Stromal cell of bone marrow (primary cell): ENCODE measurements around the gene PLEKHA1.

Experiments used
- DNase-seq: peaks from one replicate; pipeline ENCODE4 v3.0.0-alpha.2; 2012; ENCODE audit warnings: low read depth

The PLEKHA1 gene

GRCh38 chr10:122422266-122422989 lies 47.9 kb downstream of the PLEKHA1 start:
- no peak for DNase-seq

- DNase-seq, result no peak
Measured at GRCh38 chr10:122424059-122424458, 49.6 kb downstream of the PLEKHA1 start.

DNA sequence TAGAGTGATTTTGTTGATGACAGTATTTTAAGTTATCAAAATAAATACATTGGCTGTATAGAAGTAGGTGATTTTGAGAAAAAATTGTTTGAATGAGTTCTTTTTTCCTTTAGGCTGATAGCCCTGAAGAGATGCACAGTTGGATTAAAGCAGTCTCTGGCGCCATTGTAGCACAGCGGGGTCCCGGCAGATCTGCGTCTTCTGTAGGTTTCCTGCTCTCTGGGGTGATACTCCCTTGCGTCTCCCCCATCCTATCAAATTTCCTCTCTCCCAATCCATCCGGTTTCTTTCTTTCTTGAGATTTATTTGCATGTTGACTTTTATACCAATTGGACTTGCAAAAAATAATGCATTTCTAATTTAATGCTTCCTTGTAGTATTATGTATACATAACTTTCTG lies 52.3 kb downstream of the PLEKHA1 start:
- DNase-seq, result no peak

DNA sequence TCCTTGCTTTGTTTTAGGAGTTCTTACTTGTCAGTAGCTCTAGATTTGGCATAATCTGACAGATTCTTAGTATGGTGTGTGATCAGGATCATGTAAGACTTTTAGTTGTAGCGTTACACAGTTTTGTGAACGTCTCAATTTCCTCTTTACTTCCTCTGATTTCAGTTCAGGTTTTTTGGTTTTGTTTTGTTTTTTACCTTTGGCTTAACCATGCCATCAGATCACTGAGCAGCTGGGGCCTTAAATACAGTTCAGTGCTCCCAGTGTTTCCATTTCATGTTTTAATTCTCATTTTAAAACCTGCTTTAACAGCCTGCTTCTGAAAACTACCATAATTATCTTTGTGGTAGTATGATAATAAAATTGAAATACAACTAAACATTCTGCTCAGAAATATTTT lies 52.8 kb downstream of the PLEKHA1 start:
- no peak for DNase-seq

DNA sequence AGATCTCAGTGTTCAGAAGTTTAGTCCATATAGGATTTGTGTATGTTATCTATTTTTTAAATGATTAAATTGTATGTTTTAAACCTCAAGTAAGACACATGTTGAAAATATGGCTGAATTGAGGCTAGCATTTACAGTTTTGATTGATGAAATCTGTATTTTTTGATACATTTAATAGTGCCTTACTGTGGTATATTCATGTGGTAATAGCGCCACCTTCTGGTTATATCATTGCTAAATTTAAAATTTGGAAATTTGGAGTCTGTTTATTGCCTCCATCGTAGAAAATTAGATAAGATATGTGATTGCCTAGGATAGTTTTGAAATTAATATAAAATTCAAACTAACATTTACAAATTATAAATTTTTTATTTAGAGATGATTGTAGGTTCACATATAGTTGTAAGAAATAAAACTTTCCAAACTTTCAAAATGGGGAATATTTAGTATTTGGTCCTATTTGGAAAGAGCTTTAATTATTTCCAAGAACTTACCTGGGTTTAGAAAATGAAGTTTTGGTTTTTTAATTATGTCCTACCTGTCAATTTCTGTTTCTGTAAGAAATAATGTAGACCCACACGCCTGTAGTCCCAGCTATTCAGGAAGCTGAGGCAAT lies 60.8 kb downstream of the PLEKHA1 start:
- DNase-seq, result peak; percentile 28

DNA sequence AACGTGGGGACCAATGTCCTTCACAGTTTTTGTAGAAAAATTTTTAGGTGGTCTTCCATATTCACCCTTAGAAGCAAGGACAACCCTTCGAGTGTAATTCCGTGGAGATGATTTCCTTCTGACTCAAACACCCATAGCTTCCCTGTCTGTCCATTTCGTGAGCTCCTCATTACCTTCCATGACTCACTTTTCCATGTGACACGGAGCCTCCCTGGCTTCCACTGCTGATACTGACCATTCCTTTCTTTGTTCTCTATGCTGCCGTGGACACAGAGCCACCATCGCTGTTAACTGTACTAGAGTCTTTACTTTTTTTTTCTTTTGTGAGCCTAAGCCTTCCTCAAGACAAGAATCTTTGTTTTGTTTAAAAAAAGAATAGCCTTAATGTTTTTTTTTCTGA lies 67.5 kb downstream of the PLEKHA1 start:
- DNase-seq, result no peak

GRCh38 chr10:122445469-122445868 lies 71.0 kb downstream of the PLEKHA1 start:
- DNase-seq, result no peak

GRCh38 chr10:122445904-122446303 lies 71.4 kb downstream of the PLEKHA1 start:
- no peak for DNase-seq

GRCh38 chr10:122446668-122447423 lies 72.3 kb downstream of the PLEKHA1 start:
- DNase-seq, result no peak

DNA sequence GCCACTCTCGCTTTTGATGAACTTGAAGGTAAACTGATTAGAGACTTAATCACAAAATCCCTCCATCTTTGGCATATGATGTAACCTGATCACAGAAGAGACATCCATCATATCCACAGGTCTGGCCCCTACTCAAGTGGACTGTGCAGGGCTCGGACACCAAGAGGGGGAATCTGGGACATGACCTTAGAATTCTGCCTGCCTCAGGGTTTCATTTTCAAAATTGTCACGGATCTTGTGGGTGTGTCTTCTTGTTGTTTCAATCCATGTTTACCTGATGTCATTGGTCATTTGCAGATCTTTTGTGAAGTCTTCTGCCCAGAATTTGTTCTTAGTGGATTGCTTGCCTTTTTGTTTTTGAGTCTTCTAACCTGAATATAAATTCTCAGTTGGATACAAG lies 74.1 kb downstream of the PLEKHA1 start:
- no peak for DNase-seq

- DNase-seq, result no peak
Measured at GRCh38 chr10:122449153-122449552, 74.6 kb downstream of the PLEKHA1 start.

DNA sequence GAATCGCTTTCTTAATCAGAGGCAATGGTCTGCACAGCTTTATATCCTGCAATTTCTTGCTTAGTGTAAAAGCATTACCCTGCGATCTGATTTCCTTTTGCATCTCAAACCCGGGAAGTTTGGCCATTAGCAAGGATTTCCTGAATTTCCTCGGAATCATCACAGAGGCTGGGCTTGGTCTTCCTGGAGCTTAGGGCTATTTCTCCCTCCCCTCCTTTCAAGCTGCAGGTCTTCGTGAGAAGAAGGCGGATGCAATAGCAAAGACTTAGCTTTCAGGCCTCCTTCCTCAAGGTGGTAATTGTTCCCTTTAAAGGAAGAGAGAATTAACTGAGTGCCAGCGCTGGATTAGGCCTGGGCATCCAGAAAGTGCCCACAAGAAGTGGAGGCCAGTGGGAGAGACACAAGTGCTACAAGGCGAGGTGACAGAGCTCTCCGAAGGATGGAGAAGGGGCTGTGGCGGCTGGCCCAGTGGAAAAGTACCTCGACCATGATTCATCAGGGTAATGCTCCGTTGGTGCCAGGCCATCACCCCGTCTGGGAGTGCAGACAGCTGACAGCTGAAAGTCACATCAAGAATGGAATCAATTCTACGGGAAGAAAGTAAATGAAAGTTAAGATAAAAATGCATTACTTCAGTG lies 76.0 kb downstream of the PLEKHA1 start:
- DNase-seq, result no peak

DNA sequence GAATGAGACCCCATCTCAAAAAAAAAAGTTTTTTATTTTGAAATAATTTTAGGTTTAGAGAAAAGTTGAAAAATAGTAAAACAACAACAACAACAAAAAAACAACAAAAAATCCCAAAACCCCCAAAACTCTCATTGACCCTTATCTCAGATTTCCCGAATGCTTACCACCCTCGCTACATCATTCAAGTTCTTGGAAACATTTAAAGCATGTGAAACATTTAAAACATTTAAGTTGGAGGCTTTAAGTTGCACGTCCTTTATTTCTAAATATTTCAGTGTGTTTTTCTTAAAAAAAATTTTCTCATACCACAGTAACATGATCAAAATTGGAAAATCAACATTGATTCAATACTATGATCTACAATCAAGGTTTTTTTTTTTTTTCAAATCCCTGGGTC lies 79.6 kb downstream of the PLEKHA1 start:
- no peak for DNase-seq

DNA sequence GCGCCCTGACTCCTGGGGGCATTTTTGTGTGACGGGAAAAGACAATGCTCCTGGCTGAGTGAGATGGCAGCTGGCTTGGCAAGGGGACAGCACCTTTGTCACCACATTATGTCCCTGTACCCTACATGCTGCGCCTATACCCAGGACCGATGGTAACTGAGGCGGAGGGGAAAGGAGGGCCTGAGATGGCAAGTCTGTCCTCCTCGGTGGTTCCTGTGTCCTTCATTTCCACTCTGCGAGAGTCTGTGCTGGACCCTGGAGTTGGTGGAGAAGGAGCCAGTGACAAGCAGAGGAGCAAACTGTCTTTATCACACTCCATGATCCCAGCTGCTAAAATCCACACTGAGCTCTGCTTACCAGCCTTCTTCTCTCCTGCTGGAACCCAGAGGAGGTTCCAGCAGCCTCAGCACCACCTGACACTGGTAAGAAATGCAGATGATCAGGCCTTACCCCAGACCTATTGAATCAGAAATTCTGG lies 80.1 kb downstream of the PLEKHA1 start, which contains the start of gene ARMS2:
Gene ARMS2, plus strand, starts transcription at position 51 of the 478 bp plus-strand sequence. Its CDS starts 75 bp downstream, at position 126.
- no peak for DNase-seq

DNA sequence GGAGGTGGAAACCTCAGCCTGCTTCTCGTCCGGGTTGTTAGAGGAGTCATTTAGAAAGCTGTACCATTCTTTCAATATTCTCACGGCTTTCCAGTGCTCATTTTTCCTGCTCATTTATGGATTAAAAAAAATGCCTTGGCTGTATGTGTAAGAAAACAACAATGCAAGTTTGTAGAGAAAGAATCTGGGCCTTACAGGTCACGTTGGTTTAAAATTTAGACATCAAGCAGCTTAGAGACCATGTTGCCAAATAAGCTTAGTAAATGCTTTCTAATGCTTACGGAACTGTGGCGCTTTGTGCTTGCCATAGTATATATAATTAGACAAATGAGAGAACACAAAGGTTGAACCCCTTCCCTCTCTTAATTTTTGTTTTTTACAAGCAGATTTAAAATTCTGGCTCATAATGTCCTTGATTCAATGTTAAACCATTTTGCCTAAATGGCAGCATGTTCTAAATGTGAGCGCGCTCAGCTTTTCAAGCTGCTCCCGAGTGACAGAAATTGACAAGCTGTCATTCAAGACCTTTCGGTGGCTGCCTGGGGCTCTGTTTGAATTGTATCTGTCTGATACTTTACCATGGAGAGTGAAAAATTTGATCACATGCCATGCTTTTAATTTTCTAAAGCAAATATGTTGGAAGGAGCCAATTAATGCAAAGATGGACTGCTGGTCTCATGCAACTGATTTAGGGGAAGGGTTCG lies 81.0 kb downstream of the PLEKHA1 start:
- DNase-seq, result no peak

DNA sequence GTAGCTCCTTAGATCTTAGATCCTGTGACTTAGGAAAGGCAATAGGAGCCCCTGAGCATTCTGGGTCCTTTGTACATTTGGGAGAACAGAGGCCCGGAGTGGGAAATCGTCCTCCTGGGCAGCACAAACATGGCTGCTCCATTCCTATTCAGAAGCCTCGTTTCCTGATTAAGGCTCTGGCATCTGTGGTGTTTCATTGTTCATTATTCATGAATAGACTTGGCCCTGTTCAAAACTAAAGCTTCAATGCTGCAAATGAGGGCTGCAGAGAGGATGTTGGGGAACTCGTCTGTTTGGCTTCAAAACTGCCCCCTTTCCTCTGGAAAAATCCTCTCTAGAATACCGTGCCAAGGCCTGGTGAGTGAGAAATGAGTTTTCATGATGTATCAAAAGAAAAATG lies 83.4 kb downstream of the PLEKHA1 start:
- no peak for DNase-seq

DNA sequence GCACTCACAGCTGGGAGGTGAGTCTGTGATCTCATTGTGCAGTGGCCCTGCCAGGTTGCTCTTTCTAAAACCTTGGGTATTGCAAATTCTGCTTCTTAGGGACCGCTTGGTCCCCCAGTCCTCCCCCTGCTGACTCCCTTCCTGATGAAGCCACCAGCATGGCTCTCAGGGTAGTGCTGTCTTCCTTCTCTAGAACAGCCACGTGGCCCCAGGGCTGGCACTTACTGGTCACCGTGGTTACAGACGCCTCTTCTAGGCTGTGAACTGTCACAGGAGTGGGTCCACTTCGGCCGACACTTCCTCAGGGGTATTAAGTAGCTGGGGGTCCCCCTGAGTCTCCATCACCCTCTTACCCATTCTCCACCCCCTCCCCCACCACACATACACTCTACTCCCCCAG lies 84.2 kb downstream of the PLEKHA1 start:
- DNase-seq, result no peak

- DNase-seq, result no peak
Measured at GRCh38 chr10:122459561-122460273, 85.2 kb downstream of the PLEKHA1 start.

DNA sequence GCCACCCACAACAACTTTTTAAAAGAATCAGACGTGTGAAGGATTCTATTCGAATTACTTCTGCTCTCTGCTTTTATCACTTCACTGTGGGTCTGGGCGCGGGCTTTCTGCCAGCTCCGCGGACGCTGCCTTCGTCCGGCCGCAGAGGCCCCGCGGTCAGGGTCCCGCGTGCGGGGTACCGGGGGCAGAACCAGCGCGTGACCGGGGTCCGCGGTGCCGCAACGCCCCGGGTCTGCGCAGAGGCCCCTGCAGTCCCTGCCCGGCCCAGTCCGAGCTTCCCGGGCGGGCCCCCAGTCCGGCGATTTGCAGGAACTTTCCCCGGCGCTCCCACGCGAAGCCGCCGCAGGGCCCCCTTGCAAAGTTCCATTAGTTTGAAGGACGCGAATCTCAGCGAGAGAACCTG lies 86.4 kb downstream of the PLEKHA1 start:
- no peak for DNase-seq

DNA sequence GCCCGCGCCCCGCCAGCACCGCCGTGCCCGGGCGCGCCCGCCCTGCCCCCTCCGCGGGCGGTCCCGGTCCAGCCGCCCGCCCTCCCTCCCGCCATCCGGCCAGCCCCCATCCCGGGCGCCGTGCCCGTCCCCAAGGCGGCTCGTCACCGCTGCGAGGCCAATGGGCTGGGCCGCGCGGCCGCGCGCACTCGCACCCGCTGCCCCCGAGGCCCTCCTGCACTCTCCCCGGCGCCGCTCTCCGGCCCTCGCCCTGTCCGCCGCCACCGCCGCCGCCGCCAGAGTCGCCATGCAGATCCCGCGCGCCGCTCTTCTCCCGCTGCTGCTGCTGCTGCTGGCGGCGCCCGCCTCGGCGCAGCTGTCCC lies 86.8 kb downstream of the PLEKHA1 start, which contains the start of gene HTRA1:
Gene HTRA1, plus strand, starts transcription at position 187 of the 362 bp plus-strand sequence. Its CDS starts 100 bp downstream, at position 287.
- peak; percentile 72 for DNase-seq
